Measurements from ENCODE around the gene CFAP299.
"Not testable (repeated sequence)": the region's sequence is repeated elsewhere in the genome, so short reads cannot be mapped to it uniquely, and the experiment has no call there.

The CFAP299 gene

GRCh38 chr4:80434238-80434637 is 98.7 kb downstream of the CFAP299 start:
- TF ChIP-seq CTCF (IDR thresholded peaks at IDR 0.05; ENCODE audit: borderline replicate concordance, insufficient read depth, low read depth, low read length) = no peak
- H3K4me3 ChIP-seq (ENCODE audit: low read depth, low read length) = no peak overlapping the region

GRCh38 chr4:80438016-80438415 is 102.5 kb downstream of the CFAP299 start:
- no peak overlapping the region for H3K4me3 ChIP-seq (ENCODE audit: low read depth, low read length)
- TF ChIP-seq CTCF (IDR thresholded peaks at IDR 0.05; ENCODE audit: borderline replicate concordance, insufficient read depth, low read depth, low read length) = no peak

GRCh38 chr4:80439294-80440061 is 103.9 kb downstream of the CFAP299 start:
- H3K4me3 ChIP-seq (ENCODE audit: low read depth, low read length) = not testable (repeated sequence)

- TF ChIP-seq CTCF (IDR thresholded peaks at IDR 0.05; ENCODE audit: borderline replicate concordance, insufficient read depth, low read depth, low read length) = no peak
- H3K4me3 ChIP-seq (ENCODE audit: low read depth, low read length) = no peak overlapping the region
These were observed 110.7 kb downstream of the CFAP299 start for GRCh38 chr4:80446248-80446647.

- TF ChIP-seq CTCF (IDR thresholded peaks at IDR 0.05; ENCODE audit: borderline replicate concordance, insufficient read depth, low read depth, low read length) = no peak
- H3K4me3 ChIP-seq (ENCODE audit: low read depth, low read length) = no peak overlapping the region
These were observed 111.1 kb downstream of the CFAP299 start for GRCh38 chr4:80446664-80447063.

- no peak for TF ChIP-seq CTCF (IDR thresholded peaks at IDR 0.05; ENCODE audit: borderline replicate concordance, insufficient read depth, low read depth, low read length)
- no peak overlapping the region for H3K4me3 ChIP-seq (ENCODE audit: low read depth, low read length)
These were observed 112.0 kb downstream of the CFAP299 start for GRCh38 chr4:80447493-80447892.

- H3K4me3 ChIP-seq (ENCODE audit: low read depth, low read length) = no peak overlapping the region
- no peak for TF ChIP-seq CTCF (IDR thresholded peaks at IDR 0.05; ENCODE audit: borderline replicate concordance, insufficient read depth, low read depth, low read length)
These were observed 112.5 kb downstream of the CFAP299 start for GRCh38 chr4:80448056-80448455.
